HCT116 (cell line): ENCODE measurements around the gene CFAP74. TPM values are rescaled to one million over a fixed set of nuclear protein-coding genes. Genes with fewer than 3 reads are reported as not detected.

Source experiments
- ATAC-seq: fragments of 200-7000 bp; cut with Tn5 transposase; 2 replicates; pipeline ENCODE4 v1.9.1; 2020; ENCODE audit warnings: mild to moderate bottlenecking, moderate library complexity
- BruUV-seq: library from RNA; stranded (reverse); fragments of 400-500 nt; replicated peaks from 2 replicates; lab custom pipeline; 2021; lab: Mats Ljungman, UMichigan
- CTCF ChIA-PET: fragments of 300-600 bp; sonication (Branson Sonifier 250); formaldehyde crosslinking; loops from one replicate; lab custom pipeline; 2021; ENCODE audit warnings: antibody characterized with exemption; lab: Charles Lee
- POLR2A ChIA-PET: fragments of 300-600, 350-600 bp; sonication (Branson Sonifier 250); formaldehyde crosslinking; loops from one replicate; lab custom pipeline; 2021; ENCODE audit warnings: antibody characterized with exemption; lab: Charles Lee
- RAD21 ChIA-PET, 2 experiments: fragments of 300-600 bp; sonication (Branson Sonifier 250); formaldehyde crosslinking; loops; one replicate each; lab custom pipeline; 2023; ENCODE audit warnings: low total read pairs in 2 of 2; ENCODE audit not compliant: uncharacterized antibody in 2 of 2, unreplicated experiment in 2 of 2, low non-redundant PET in 1 of 2; lab: Charles Lee
- DNase-seq: peaks from one replicate; pipeline ENCODE4 v3.0.0-alpha.2; 2010; ENCODE audit warnings: low read depth, low spot score
- H2AFZ ChIP-seq: fragments of 200-600 bp; shearing (Covaris generic), sonication (generic); 2 replicates; pipeline ENCODE4 v1.6.1; 2017; ENCODE audit warnings: low read depth, mixed run types, mixed read lengths, antibody characterized with exemption, low read length; ENCODE audit not compliant: poor library complexity, severe bottlenecking
- H3K27ac ChIP-seq: 2 replicates; pipeline ENCODE4 v1.5.1; 2012; ENCODE audit warnings: low read depth, low read length
- H3K27me3 ChIP-seq: fragments of 200-600 bp; sonication (generic); 2 replicates; pipeline ENCODE4 v1.6.1; 2016; ENCODE audit warnings: mixed run types, low read length, mixed read lengths; ENCODE audit not compliant: insufficient read depth
- H3K36me3 ChIP-seq, 2 experiments: fragments of 200-500 bp in 1 of 2; fragments of 200-600 bp in 1 of 2; sonication (Bioruptor generic) in 1 of 2; sonication (generic) in 1 of 2; 2 replicates each; pipeline versions ENCODE4 v1.5.1 to v1.6.1; 2014 to 2016; ENCODE audit warnings: low read length in 2 of 2, inconsistent platforms in 1 of 2, mixed read lengths in 1 of 2, mixed run types in 1 of 2; ENCODE audit not compliant: insufficient read depth in 2 of 2, control insufficient read depth in 1 of 2
- H3K4me1 ChIP-seq, 2 experiments: fragments of 200-600 bp in 1 of 2; sonication (generic) in 1 of 2; 2 replicates each; pipeline versions ENCODE4 v1.5.1 to v1.6.1; 2012 to 2017; ENCODE audit warnings: low read length in 2 of 2, inconsistent platforms in 1 of 2, mild to moderate bottlenecking in 1 of 2, mixed read lengths in 1 of 2, mixed run types in 1 of 2, moderate library complexity in 1 of 2; ENCODE audit not compliant: insufficient read depth in 2 of 2, control insufficient read depth in 1 of 2
- H3K4me2 ChIP-seq: fragments of 200-600 bp; sonication (generic); 2 replicates; pipeline ENCODE4 v1.6.1; 2017; ENCODE audit warnings: mixed run types, low read length, mixed read lengths
- H3K4me3 ChIP-seq, 2 experiments: fragments of 200-600 bp in 1 of 2; sonication (generic) in 1 of 2; replicated peaks in 1 of 2; 2 replicates each; pipeline ENCODE4 v1.5.1; 2011 to 2016; ENCODE audit warnings: low read length in 2 of 2, control low read depth in 1 of 2, low read depth in 1 of 2, mild to moderate bottlenecking in 1 of 2, mixed read lengths in 1 of 2, mixed run types in 1 of 2
- H3K79me2 ChIP-seq: fragments of 200-600 bp; sonication (generic); 2 replicates; pipeline ENCODE4 v1.6.1; 2017; ENCODE audit warnings: mild to moderate bottlenecking, mixed run types, low read length, moderate library complexity, mixed read lengths; ENCODE audit not compliant: insufficient read depth
- H3K9ac ChIP-seq: fragments of 200-600 bp; sonication (generic); 2 replicates; pipeline ENCODE4 v1.6.1; 2016; ENCODE audit warnings: low read length, mixed read lengths
- H3K9me2 ChIP-seq: fragments of 200-600 bp; sonication (generic), shearing (Covaris generic); 2 replicates; pipeline ENCODE4 v1.6.1; 2017; ENCODE audit warnings: mixed run types, mild to moderate bottlenecking, moderate library complexity; ENCODE audit not compliant: insufficient read depth
- H3K9me3 ChIP-seq, 2 experiments: fragments of 200-500 bp in 1 of 2; fragments of 200-600 bp in 1 of 2; sonication (Bioruptor generic) in 1 of 2; sonication (generic) in 1 of 2; 2 replicates each; pipeline ENCODE4 v1.6.1; 2014 to 2017; ENCODE audit warnings: low read length in 2 of 2, mixed read lengths in 2 of 2, inconsistent platforms in 1 of 2, low read depth in 1 of 2, mild to moderate bottlenecking in 1 of 2, mixed run types in 1 of 2, moderate library complexity in 1 of 2; ENCODE audit not compliant: control insufficient read depth in 1 of 2, insufficient read depth in 1 of 2
- H4K20me1 ChIP-seq: fragments of 200-600 bp; sonication (generic), shearing (Covaris generic); 2 replicates; pipeline ENCODE4 v1.6.1; 2017; ENCODE audit warnings: mixed run types, mild to moderate bottlenecking, moderate library complexity; ENCODE audit not compliant: insufficient read depth
- CBX3 ChIP-seq: IDR thresholded peaks from 2 replicates; pipeline ENCODE4 v1.6.1; 2012; ENCODE audit warnings: low read depth
- CEBPB ChIP-seq: IDR thresholded peaks from 2 replicates; pipeline ENCODE4 v1.6.1; 2012; ENCODE audit warnings: low read depth
- CTCF ChIP-seq, 3 experiments: fragments of 200-600 bp in 1 of 3; sonication (generic) in 1 of 3; IDR thresholded peaks in 2 of 3; conservative IDR thresholded peaks in 1 of 3; 2 replicates each; pipeline ENCODE4 v1.5.1; 2012 to 2017; ENCODE audit warnings: low read depth in 2 of 3, low read length in 2 of 3, antibody characterized with exemption in 1 of 3, borderline replicate concordance in 1 of 3, control low read depth in 1 of 3, mild to moderate bottlenecking in 1 of 3, mixed read lengths in 1 of 3, mixed run types in 1 of 3, moderate library complexity in 1 of 3; ENCODE audit not compliant: insufficient read depth in 1 of 3
- EGR1 ChIP-seq: IDR thresholded peaks from 2 replicates; pipeline ENCODE4 v1.6.1; 2012; ENCODE audit warnings: low read depth
- ELF1 ChIP-seq: IDR thresholded peaks from 2 replicates; pipeline ENCODE4 v1.6.1; 2012; ENCODE audit warnings: low read depth, borderline replicate concordance
- EZH2 ChIP-seq: fragments of 200-600 bp; sonication (generic); IDR thresholded peaks from 2 replicates; pipeline ENCODE4 v1.6.1; 2017; ENCODE audit warnings: antibody characterized with exemption, mixed run types
- FOSL1 ChIP-seq: IDR thresholded peaks from 2 replicates; pipeline ENCODE4 v1.6.1; 2012; ENCODE audit warnings: low read depth
- POLR2A ChIP-seq: IDR thresholded peaks from 2 replicates; pipeline ENCODE4 v1.7.0; 2011; ENCODE audit warnings: borderline replicate concordance; ENCODE audit not compliant: insufficient read depth, insufficient read length; ENCODE audit errors: extremely low read depth
- RAD21 ChIP-seq: IDR thresholded peaks from 2 replicates; pipeline ENCODE4 v1.6.1; 2012; ENCODE audit warnings: low read depth, mild to moderate bottlenecking
- REST ChIP-seq: IDR thresholded peaks from 2 replicates; pipeline ENCODE4 v1.6.1; 2012; ENCODE audit warnings: low read depth
- SIN3A ChIP-seq: IDR thresholded peaks from 2 replicates; pipeline ENCODE4 v1.6.1; 2012; ENCODE audit warnings: low read depth
- SP1 ChIP-seq: IDR thresholded peaks from 2 replicates; pipeline ENCODE4 v1.6.1; 2012; ENCODE audit warnings: low read depth
- TCF7L2 ChIP-seq: IDR thresholded peaks from 2 replicates; pipeline ENCODE4 v1.7.0; 2011; ENCODE audit warnings: borderline replicate concordance, inconsistent platforms; ENCODE audit not compliant: insufficient read depth, insufficient read length; ENCODE audit errors: extremely low read depth
- YY1 ChIP-seq: IDR thresholded peaks from 2 replicates; pipeline ENCODE4 v1.6.1; 2011; ENCODE audit warnings: low read length, low read depth, moderate library complexity, mild to moderate bottlenecking; ENCODE audit not compliant: insufficient replicate concordance; ENCODE audit errors: extremely low read depth
- ZFX ChIP-seq: fragments of 450-650 bp; IDR thresholded peaks from 2 replicates; pipeline ENCODE4 v1.6.1; 2017
- ZNF274 ChIP-seq: fragments of 200-500 bp; sonication (Bioruptor generic); IDR thresholded peaks from 2 replicates; pipeline ENCODE4 v1.6.1; 2014; ENCODE audit warnings: mild to moderate bottlenecking, low read depth, low read length, inconsistent platforms
- intact Hi-C: fragments of 100-400 bp; cut with micrococcal nuclease; formaldehyde crosslinking; loops from 2 replicates; pipeline ENCODE4 v1.10.0; 2022
- total RNA-seq: library from RNA; stranded (reverse); gene quantifications from one replicate; pipeline ENCODE4 v1.2.1, GENCODE V29; 2021; ENCODE audit not compliant: unreplicated experiment
- TF ChIP-seq, protein P1 (sequence below): IDR thresholded peaks from 2 replicates; pipeline ENCODE4 v1.6.1; 2012
- TF ChIP-seq, protein P2 (sequence below): IDR thresholded peaks from 2 replicates; pipeline ENCODE4 v1.6.1; 2011; ENCODE audit warnings: mild to moderate bottlenecking, low read length, moderate library complexity; ENCODE audit not compliant: insufficient replicate concordance; ENCODE audit errors: extremely low read depth

The CFAP74 gene
- total RNA-seq, 1 experiment from 2014 or later, result 4.9 TPM

DNA sequence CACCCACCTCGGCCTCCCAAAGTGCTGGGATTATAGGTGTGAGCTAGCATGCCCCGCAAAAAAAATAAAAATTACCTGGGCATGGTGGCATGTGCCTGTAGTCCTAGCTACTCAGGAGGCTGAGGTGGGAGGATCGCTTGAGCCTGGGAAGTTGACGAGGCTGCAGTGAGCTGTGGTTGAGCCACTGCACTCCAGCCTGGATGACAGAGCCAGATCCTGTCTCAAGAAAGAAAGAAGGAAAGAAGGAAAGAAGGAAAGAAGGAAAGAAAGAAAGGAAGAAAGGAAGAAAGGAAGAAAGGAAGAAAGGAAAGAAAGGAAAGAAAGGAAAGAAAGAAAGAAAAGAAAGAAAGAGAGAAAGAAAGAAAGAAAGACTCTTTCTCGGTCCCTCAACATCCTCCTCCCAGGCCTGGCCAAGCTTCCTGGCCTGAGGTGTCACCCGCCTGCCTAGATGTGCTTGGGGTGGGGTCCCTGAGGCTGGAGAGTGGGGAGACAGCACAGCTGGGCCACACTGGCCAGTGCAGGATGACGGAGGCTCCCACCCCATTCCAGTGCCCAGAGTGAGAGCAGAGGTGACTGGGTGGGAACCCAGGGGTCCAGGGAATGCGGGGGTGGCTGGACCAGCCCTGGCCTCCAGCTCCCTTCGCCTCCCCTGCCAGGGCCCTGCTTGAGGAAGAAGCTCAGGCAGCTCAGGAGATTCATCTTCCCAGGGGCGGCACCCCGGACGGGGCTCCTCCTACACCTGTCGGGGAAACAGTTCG is 102.5 kb downstream of the CFAP74 start:
- no peaks in the 10 kb centered on the region for H3K9me3 ChIP-seq
- TF ChIP-seq CTCF (IDR thresholded peaks at IDR 0.05 in 2 of 3, conservative IDR thresholded peaks at IDR 0.05 in 1 of 3; ENCODE audit: borderline replicate concordance in 1 of 3, insufficient read depth in 1 of 3, low read depth in 2 of 3, low read length in 2 of 3) (no peak), EZH2 (no peak), SP1 (no peak), RAD21 (no peak), EGR1 (no peak), ZNF274 (no peak), ZFX (no peak), YY1 (no peak), POLR2A (no peak), TCF7L2 (no peak), CBX3 (no peak), CEBPB (no peak), SIN3A (no peak), ELF1 (no peak), FOSL1 (no peak), REST (no peak)
- TF ChIP-seq, protein P1, sequence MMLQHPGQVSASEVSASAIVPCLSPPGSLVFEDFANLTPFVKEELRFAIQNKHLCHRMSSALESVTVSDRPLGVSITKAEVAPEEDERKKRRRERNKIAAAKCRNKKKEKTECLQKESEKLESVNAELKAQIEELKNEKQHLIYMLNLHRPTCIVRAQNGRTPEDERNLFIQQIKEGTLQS, result no peak
- TF ChIP-seq, protein P2, sequence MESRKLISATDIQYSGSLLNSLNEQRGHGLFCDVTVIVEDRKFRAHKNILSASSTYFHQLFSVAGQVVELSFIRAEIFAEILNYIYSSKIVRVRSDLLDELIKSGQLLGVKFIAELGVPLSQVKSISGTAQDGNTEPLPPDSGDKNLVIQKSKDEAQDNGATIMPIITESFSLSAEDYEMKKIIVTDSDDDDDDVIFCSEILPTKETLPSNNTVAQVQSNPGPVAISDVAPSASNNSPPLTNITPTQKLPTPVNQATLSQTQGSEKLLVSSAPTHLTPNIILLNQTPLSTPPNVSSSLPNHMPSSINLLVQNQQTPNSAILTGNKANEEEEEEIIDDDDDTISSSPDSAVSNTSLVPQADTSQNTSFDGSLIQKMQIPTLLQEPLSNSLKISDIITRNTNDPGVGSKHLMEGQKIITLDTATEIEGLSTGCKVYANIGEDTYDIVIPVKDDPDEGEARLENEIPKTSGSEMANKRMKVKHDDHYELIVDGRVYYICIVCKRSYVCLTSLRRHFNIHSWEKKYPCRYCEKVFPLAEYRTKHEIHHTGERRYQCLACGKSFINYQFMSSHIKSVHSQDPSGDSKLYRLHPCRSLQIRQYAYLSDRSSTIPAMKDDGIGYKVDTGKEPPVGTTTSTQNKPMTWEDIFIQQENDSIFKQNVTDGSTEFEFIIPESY, result no peak
- intact Hi-C loops, result no loop called here
- ChIA-PET POLR2A (no interaction called here), RAD21 (no interaction called here), CTCF (interaction anchor here (1.5 to 2.2 kb wide), 2 partner anchors 8 to 112 kb away, joined by 4 to 9 read pairs; no protein-coding TSS in a partner anchor)
- no peak overlapping the region for H3K9ac ChIP-seq
- H3K27ac ChIP-seq, result no peak overlapping the region; the same call in 1 of the 2 replicates
- H3K79me2 ChIP-seq, result no peaks in the 10 kb centered on the region
- H4K20me1 ChIP-seq, result no peaks in the 10 kb centered on the region
- H3K4me2 ChIP-seq, result no peak overlapping the region
- DNase-seq (no peak), ATAC-seq (no peak)
- no peak overlapping the region for H2AFZ ChIP-seq
- H3K4me1 ChIP-seq, result peaks cover 12 to 18% of the 10 kb centered on the region in 2 experiments; a peak in 3 of 4 replicates
- BruUV-seq, result no TSS peak
- H3K27me3 ChIP-seq, result no peaks in the 10 kb centered on the region
- H3K9me2 ChIP-seq, result no peaks in the 10 kb centered on the region
- no peak overlapping the region for H3K4me3 ChIP-seq
- H3K36me3 ChIP-seq, result no peaks in the 10 kb centered on the region
